SK-N-SH (cell line): ENCODE results near the gene ABCA4. TPM values are rescaled to one million over a fixed set of nuclear protein-coding genes. Genes with fewer than 3 reads are reported as not detected.

Experiments used
- CTCF ChIA-PET: fragments of 300-600, 350-600 bp; formaldehyde crosslinking; extraction: SDS; loops from one replicate; lab custom pipeline; 2021; lab: Yijun Ruan, JAX
- POLR2A ChIA-PET: fragments of 350-600 bp; sonication (Branson Sonifier 250); formaldehyde crosslinking; extraction: SDS; loops from one replicate; lab custom pipeline; 2020; ENCODE audit warnings: antibody characterized with exemption, inconsistent platforms; lab: Yijun Ruan, JAX
- DNase-seq: peaks from one replicate; pipeline ENCODE4 v3.0.0; 2012
- H2AFZ ChIP-seq: fragments of 200-600 bp; sonication (generic); 2 replicates; pipeline ENCODE4 v1.8.1; 2016; ENCODE audit warnings: antibody characterized with exemption, mild to moderate bottlenecking, low read depth
- H3F3A ChIP-seq: fragments of 200-600 bp; sonication (generic); replicated peaks from 2 replicates; pipeline ENCODE3; 2016; ENCODE audit warnings: antibody characterized with exemption, mild to moderate bottlenecking; ENCODE audit not compliant: insufficient read depth
- H3K27ac ChIP-seq, 2 experiments: fragments of 200-500 bp in 1 of 2; fragments of 200-600 bp in 1 of 2; sonication (Bioruptor generic) in 1 of 2; sonication (generic), shearing (Covaris generic) in 1 of 2; 2 replicates each; pipeline versions ENCODE4 v1.5.1 to v1.6.1; 2014 to 2016; ENCODE audit warnings: low read depth in 2 of 2, inconsistent platforms in 1 of 2, low read length in 1 of 2, mild to moderate bottlenecking in 1 of 2, mixed read lengths in 1 of 2
- H3K27me3 ChIP-seq: fragments of 200-600 bp; sonication (generic), shearing (Covaris generic); 2 replicates; pipeline ENCODE4 v1.6.1; 2016; ENCODE audit warnings: mixed run types; ENCODE audit not compliant: insufficient read depth
- H3K36me3 ChIP-seq, 2 experiments: fragments of 200-500 bp in 1 of 2; fragments of 200-600 bp in 1 of 2; sonication (Bioruptor generic) in 1 of 2; sonication (generic) in 1 of 2; replicated peaks in 1 of 2; 2 replicates each; pipeline versions ENCODE3 to v1.5.1; 2014 to 2016; ENCODE audit warnings: low read length in 1 of 2, mild to moderate bottlenecking in 1 of 2; ENCODE audit not compliant: insufficient read depth in 2 of 2, control insufficient read depth in 1 of 2
- H3K4me1 ChIP-seq, 2 experiments: fragments of 200-500 bp in 1 of 2; fragments of 200-600 bp in 1 of 2; sonication (Bioruptor generic) in 1 of 2; sonication (generic), shearing (Covaris generic) in 1 of 2; 2 replicates each; pipeline versions ENCODE4 v1.5.1 to v1.6.1; 2014 to 2016; ENCODE audit warnings: low read depth in 1 of 2, low read length in 1 of 2, mixed run types in 1 of 2; ENCODE audit not compliant: insufficient read depth in 2 of 2, control insufficient read depth in 1 of 2
- H3K4me2 ChIP-seq: fragments of 200-600 bp; sonication (generic), shearing (Covaris generic); 2 replicates; pipeline ENCODE4 v1.6.1; 2017; ENCODE audit warnings: mixed run types
- H3K4me3 ChIP-seq, 2 experiments: fragments of 200-500 bp in 1 of 2; fragments of 200-600 bp in 1 of 2; sonication (Bioruptor generic) in 1 of 2; sonication (generic), shearing (Covaris generic) in 1 of 2; 2 replicates each; pipeline versions ENCODE4 v1.5.1 to v1.8.1; 2014 to 2016; ENCODE audit warnings: low read depth in 2 of 2, inconsistent platforms in 1 of 2, low read length in 1 of 2, mild to moderate bottlenecking in 1 of 2, mixed read lengths in 1 of 2, moderate library complexity in 1 of 2
- H3K79me2 ChIP-seq: fragments of 200-600 bp; sonication (generic); 2 replicates; pipeline ENCODE4 v1.8.1; 2017; ENCODE audit warnings: mild to moderate bottlenecking; ENCODE audit not compliant: insufficient read depth
- H3K9ac ChIP-seq: fragments of 200-600 bp; sonication (generic); 2 replicates; pipeline ENCODE4 v1.6.1; 2017; ENCODE audit warnings: mixed run types
- H3K9me2 ChIP-seq: fragments of 200-600 bp; sonication (generic); 2 replicates; pipeline ENCODE4 v1.6.1; 2017; ENCODE audit warnings: mixed run types
- H3K9me3 ChIP-seq: fragments of 200-600 bp; sonication (generic); 2 replicates; pipeline ENCODE4 v1.6.1; 2017; ENCODE audit warnings: mixed run types, mild to moderate bottlenecking, moderate library complexity
- H4K20me1 ChIP-seq: fragments of 200-600 bp; sonication (generic); 2 replicates; pipeline ENCODE4 v1.6.1; 2017; ENCODE audit warnings: mild to moderate bottlenecking, mixed run types; ENCODE audit not compliant: insufficient read depth
- CHD2 ChIP-seq: fragments of 150-350 bp; IDR thresholded peaks from 2 replicates; pipeline ENCODE4 v1.6.1; 2018; ENCODE audit warnings: low read length; ENCODE audit not compliant: partially characterized antibody
- EP300 ChIP-seq, 2 experiments: IDR thresholded peaks; 2 replicates each; pipeline versions ENCODE4 v1.4.0 to v1.6.1; 2012; ENCODE audit warnings: borderline replicate concordance in 1 of 2, low read depth in 1 of 2, low read length in 1 of 2
- EZH2phosphoT487 ChIP-seq: fragments of 200-600 bp; sonication (generic); IDR thresholded peaks from 2 replicates; pipeline ENCODE4 v1.6.1; 2017; ENCODE audit warnings: low read depth, mixed run types, mild to moderate bottlenecking, antibody characterized with exemption, moderate library complexity, borderline replicate concordance
- FOSL2 ChIP-seq: IDR thresholded peaks from 2 replicates; pipeline ENCODE4 v1.4.0; 2012; ENCODE audit warnings: low read depth, mild to moderate bottlenecking, moderate library complexity, borderline replicate concordance
- FOXJ3 ChIP-seq: sonication (generic); formaldehyde crosslinking; IDR thresholded peaks from 2 replicates; pipeline ENCODE4 v1.5.1; 2020; ENCODE audit warnings: mild to moderate bottlenecking, missing genetic modification reagents
- FOXM1 ChIP-seq: IDR thresholded peaks from 2 replicates; pipeline ENCODE4 v1.4.0; 2012; ENCODE audit warnings: low read depth, mild to moderate bottlenecking
- GATA2 ChIP-seq: sonication (generic); formaldehyde crosslinking; IDR thresholded peaks from 2 replicates; pipeline ENCODE4 v1.5.0; 2020; ENCODE audit warnings: mild to moderate bottlenecking, missing genetic modification reagents
- JUND ChIP-seq: IDR thresholded peaks from 2 replicates; pipeline ENCODE4 v1.4.0; 2012
- MEF2A ChIP-seq: IDR thresholded peaks from 2 replicates; pipeline ENCODE4 v1.4.0; 2012; ENCODE audit warnings: low read depth, borderline replicate concordance
- MXI1 ChIP-seq: IDR thresholded peaks from 2 replicates; pipeline ENCODE4 v1.6.1; 2012; ENCODE audit warnings: mild to moderate bottlenecking, low read depth, low read length, improper control_type of control experiment
- NFIC ChIP-seq: IDR thresholded peaks from 2 replicates; pipeline ENCODE4 v1.4.0; 2012; ENCODE audit warnings: borderline replicate concordance
- NRF1 ChIP-seq: IDR thresholded peaks from 2 replicates; pipeline ENCODE4 v1.6.1; 2012; ENCODE audit warnings: low read depth, mild to moderate bottlenecking, low read length
- RAD21 ChIP-seq: IDR thresholded peaks from 2 replicates; pipeline ENCODE4 v1.6.1; 2012; ENCODE audit warnings: mild to moderate bottlenecking, low read length
- RCOR1 ChIP-seq: fragments of 150-350 bp; IDR thresholded peaks from 2 replicates; pipeline ENCODE4 v1.6.1; 2017; ENCODE audit warnings: antibody characterized with exemption, low read length
- RXRA ChIP-seq: IDR thresholded peaks from 2 replicates; pipeline ENCODE4 v1.4.0; 2012; ENCODE audit warnings: low read depth, mild to moderate bottlenecking, borderline replicate concordance
- SMC3 ChIP-seq: IDR thresholded peaks from 2 replicates; pipeline ENCODE4 v1.6.1; 2012; ENCODE audit warnings: low read depth, low read length, improper control_type of control experiment
- TEAD4 ChIP-seq: IDR thresholded peaks from 2 replicates; pipeline ENCODE4 v1.4.0; 2012; ENCODE audit warnings: mild to moderate bottlenecking, borderline replicate concordance; ENCODE audit not compliant: insufficient read depth
- WGBS: methylation state at CpG from one replicate; pipeline ENCODE4 v1.1.6; 2017; ENCODE audit warnings: low lambda C conversion rate; 5-methylcytosine and 5-hydroxymethylcytosine counted together
- polyA plus RNA-seq, 3 experiments: library from polyadenylated mRNA; depleted of rRNA; stranded (reverse); fragments of >200 nt; gene quantifications; 2 replicates each; pipeline ENCODE4 v1.2.3, GENCODE V29; 2012
- TF ChIP-seq, protein P1 (sequence below): IDR thresholded peaks from 2 replicates; pipeline ENCODE4 v1.4.0; 2012; ENCODE audit warnings: low read depth
- TF ChIP-seq, protein P2 (sequence below): IDR thresholded peaks from 2 replicates; pipeline ENCODE4 v1.4.0; 2012; ENCODE audit warnings: low read depth, borderline replicate concordance
- TF ChIP-seq, protein P3 (sequence below): IDR thresholded peaks from 2 replicates; pipeline ENCODE4 v1.6.1; 2012; ENCODE audit warnings: mild to moderate bottlenecking, low read depth, low read length, moderate library complexity
- TF ChIP-seq, protein P4 (sequence below): IDR thresholded peaks from 2 replicates; pipeline ENCODE4; 2012

The ABCA4 gene
- polyA plus RNA-seq, 1 of the 3 experiments (the other 2 are of a cell fraction): 0.03 TPM

DNA sequence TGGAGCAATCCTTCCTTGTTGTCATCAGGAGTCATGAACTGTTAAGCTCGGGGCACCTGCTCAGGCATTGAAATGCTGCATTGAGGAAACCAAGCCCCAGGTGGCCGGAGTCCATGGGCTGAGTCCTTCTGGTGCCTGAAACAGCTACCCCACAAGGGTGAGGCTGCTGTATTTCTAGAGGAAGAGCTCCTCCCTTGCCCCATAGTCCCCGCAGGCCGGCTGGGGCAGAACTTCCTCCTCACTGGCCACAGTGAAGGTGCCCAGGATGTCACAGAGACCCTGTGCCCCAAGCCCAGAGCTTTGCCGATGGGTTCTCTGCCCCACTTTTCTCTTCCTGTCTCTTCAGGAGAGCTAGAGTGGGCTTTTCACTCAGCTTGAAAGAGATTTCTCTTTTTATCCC lies 130.9 kb downstream of the ABCA4 start:
- Histone ChIP-seq H3K9me3 (no peaks in the 10 kb centered on the region), H3K9me2 (no peaks in the 10 kb centered on the region), H3K9ac (no peak overlapping the region), H3K4me3 (no peak overlapping the region), H3K79me2 (no peaks in the 10 kb centered on the region), H3K27ac (no peak overlapping the region), H3K36me3 (no peaks in the 10 kb centered on the region), H3K4me1 (peaks cover 0 to 15% of the 10 kb centered on the region in 2 experiments; a peak in 1 of 4 replicates), H2AFZ (no peak overlapping the region), H4K20me1 (no peaks in the 10 kb centered on the region), H3F3A (peaks cover 13% of the 10 kb centered on the region), H3K27me3 (no peaks in the 10 kb centered on the region), H3K4me2 (no peak overlapping the region)
- 98% methylated on average over 5 of the region's 5 CpGs for WGBS
- no peak for DNase-seq
- ChIA-PET CTCF (interaction anchor here (1.4 to 2.3 kb wide), 4 partner anchors 36 to 346 kb away, joined by 4 to 10 read pairs (median 6); partner anchors contain the start of gene GCLM), POLR2A (no interaction called here)
- TF ChIP-seq TEAD4: no peak
- no peak for TF ChIP-seq FOXJ3 (CRISPR knock-in tag)
- TF ChIP-seq, protein P1, sequence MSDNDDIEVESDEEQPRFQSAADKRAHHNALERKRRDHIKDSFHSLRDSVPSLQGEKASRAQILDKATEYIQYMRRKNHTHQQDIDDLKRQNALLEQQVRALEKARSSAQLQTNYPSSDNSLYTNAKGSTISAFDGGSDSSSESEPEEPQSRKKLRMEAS: no peak
- no peak for TF ChIP-seq RCOR1
- no peak for TF ChIP-seq EZH2phosphoT487
- no peak for TF ChIP-seq NFIC
- TF ChIP-seq FOSL2: no peak
- TF ChIP-seq, protein P2, sequence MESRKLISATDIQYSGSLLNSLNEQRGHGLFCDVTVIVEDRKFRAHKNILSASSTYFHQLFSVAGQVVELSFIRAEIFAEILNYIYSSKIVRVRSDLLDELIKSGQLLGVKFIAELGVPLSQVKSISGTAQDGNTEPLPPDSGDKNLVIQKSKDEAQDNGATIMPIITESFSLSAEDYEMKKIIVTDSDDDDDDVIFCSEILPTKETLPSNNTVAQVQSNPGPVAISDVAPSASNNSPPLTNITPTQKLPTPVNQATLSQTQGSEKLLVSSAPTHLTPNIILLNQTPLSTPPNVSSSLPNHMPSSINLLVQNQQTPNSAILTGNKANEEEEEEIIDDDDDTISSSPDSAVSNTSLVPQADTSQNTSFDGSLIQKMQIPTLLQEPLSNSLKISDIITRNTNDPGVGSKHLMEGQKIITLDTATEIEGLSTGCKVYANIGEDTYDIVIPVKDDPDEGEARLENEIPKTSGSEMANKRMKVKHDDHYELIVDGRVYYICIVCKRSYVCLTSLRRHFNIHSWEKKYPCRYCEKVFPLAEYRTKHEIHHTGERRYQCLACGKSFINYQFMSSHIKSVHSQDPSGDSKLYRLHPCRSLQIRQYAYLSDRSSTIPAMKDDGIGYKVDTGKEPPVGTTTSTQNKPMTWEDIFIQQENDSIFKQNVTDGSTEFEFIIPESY: no peak
- no peak for TF ChIP-seq GATA2 (CRISPR knock-in tag)
- TF ChIP-seq RXRA: no peak
- TF ChIP-seq RAD21: no peak
- TF ChIP-seq JUND: no peak
- no peak for TF ChIP-seq EP300 (IDR thresholded peaks at IDR 0.05; ENCODE audit: borderline replicate concordance in 1 of 2, low read depth in 1 of 2, low read length in 1 of 2)
- TF ChIP-seq MXI1: no peak
- TF ChIP-seq SMC3: no peak

GRCh38 chr1:93989601-93990000 lies 131.3 kb downstream of the ABCA4 start:
- H3K27ac ChIP-seq: peak overlapping the region in 1 of 2 experiments; percentile 22; a peak in 1 of 4 replicates
- H3K79me2 ChIP-seq: no peaks in the 10 kb centered on the region
- H3K4me3 ChIP-seq: no peak overlapping the region
- no peaks in the 10 kb centered on the region for H3K36me3 ChIP-seq
- H4K20me1 ChIP-seq: no peaks in the 10 kb centered on the region
- WGBS: 91% methylated on average over 5 of the region's 5 CpGs
- no peak overlapping the region for H3K4me2 ChIP-seq
- no peak overlapping the region for H3K9ac ChIP-seq
- H3F3A ChIP-seq: peaks cover 13% of the 10 kb centered on the region
- H3K9me2 ChIP-seq: no peaks in the 10 kb centered on the region
- no peaks in the 10 kb centered on the region for H3K27me3 ChIP-seq
- H3K4me1 ChIP-seq: peaks cover 0 to 11% of the 10 kb centered on the region in 2 experiments; a peak in 1 of 4 replicates
- ChIA-PET POLR2A (no interaction called here), CTCF (interaction anchor here (1.4 to 2.3 kb wide), 3 partner anchors 36 to 346 kb away, joined by 4 to 10 read pairs (median 7); no protein-coding TSS in a partner anchor)
- H3K9me3 ChIP-seq: no peaks in the 10 kb centered on the region
- DNase-seq: no peak
- H2AFZ ChIP-seq: no peak overlapping the region
- TF ChIP-seq NRF1 (no peak), CHD2 (no peak), FOXM1 (no peak), TEAD4 (no peak), MEF2A (no peak), EZH2phosphoT487 (no peak), JUND (no peak), RCOR1 (no peak)
- TF ChIP-seq, protein P3, sequence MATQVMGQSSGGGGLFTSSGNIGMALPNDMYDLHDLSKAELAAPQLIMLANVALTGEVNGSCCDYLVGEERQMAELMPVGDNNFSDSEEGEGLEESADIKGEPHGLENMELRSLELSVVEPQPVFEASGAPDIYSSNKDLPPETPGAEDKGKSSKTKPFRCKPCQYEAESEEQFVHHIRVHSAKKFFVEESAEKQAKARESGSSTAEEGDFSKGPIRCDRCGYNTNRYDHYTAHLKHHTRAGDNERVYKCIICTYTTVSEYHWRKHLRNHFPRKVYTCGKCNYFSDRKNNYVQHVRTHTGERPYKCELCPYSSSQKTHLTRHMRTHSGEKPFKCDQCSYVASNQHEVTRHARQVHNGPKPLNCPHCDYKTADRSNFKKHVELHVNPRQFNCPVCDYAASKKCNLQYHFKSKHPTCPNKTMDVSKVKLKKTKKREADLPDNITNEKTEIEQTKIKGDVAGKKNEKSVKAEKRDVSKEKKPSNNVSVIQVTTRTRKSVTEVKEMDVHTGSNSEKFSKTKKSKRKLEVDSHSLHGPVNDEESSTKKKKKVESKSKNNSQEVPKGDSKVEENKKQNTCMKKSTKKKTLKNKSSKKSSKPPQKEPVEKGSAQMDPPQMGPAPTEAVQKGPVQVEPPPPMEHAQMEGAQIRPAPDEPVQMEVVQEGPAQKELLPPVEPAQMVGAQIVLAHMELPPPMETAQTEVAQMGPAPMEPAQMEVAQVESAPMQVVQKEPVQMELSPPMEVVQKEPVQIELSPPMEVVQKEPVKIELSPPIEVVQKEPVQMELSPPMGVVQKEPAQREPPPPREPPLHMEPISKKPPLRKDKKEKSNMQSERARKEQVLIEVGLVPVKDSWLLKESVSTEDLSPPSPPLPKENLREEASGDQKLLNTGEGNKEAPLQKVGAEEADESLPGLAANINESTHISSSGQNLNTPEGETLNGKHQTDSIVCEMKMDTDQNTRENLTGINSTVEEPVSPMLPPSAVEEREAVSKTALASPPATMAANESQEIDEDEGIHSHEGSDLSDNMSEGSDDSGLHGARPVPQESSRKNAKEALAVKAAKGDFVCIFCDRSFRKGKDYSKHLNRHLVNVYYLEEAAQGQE: no peak
- TF ChIP-seq, protein P4, sequence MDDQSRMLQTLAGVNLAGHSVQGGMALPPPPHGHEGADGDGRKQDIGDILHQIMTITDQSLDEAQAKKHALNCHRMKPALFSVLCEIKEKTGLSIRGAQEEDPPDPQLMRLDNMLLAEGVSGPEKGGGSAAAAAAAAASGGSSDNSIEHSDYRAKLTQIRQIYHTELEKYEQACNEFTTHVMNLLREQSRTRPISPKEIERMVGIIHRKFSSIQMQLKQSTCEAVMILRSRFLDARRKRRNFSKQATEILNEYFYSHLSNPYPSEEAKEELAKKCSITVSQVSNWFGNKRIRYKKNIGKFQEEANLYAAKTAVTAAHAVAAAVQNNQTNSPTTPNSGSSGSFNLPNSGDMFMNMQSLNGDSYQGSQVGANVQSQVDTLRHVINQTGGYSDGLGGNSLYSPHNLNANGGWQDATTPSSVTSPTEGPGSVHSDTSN: no peak
